ENCODE data around the gene MRC2. TPM values are rescaled to one million over a fixed set of nuclear protein-coding genes. Genes with fewer than 3 reads are reported as not detected.
"Not testable (repeated sequence)": the region's sequence is repeated elsewhere in the genome, so short reads cannot be mapped to it uniquely, and the experiment has no call there.

Gene MRC2
- total RNA-seq, 2 donors from 2014 or later, result 34.2 to 73.7 TPM

DNA sequence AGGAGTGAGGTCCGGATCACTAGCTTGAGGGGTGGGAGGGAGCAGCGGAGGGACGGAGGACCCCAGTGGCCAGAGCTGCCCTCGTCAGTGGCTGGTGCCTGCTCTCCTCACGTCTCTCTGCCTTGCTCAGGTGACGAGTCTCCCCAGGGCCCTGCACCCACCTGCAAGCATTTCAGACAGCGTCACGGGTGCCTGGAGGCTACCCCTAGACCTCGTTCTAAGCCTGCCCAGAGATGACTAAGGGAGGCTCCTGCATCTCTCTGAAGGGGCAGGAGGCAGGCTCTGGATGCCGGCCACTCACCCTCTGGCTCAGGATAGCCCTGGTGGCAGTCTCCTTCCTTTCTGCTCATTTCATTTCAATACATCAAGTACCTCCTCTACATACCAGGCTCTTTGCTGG lies 68.8 kb downstream of the MRC2 start:
- Histone ChIP-seq H3K4me1 (replicated peaks) (no peaks in the 10 kb centered on the region), H3K27ac (no peak overlapping the region), H3K36me3 (no peaks in the 10 kb centered on the region), H3K4me3 (no peak overlapping the region), H3K27me3 (replicated peaks; ENCODE audit: insufficient read depth) (no peaks in the 10 kb centered on the region), H3K9me3 (no peaks in the 10 kb centered on the region)
- TF ChIP-seq, protein P1, sequence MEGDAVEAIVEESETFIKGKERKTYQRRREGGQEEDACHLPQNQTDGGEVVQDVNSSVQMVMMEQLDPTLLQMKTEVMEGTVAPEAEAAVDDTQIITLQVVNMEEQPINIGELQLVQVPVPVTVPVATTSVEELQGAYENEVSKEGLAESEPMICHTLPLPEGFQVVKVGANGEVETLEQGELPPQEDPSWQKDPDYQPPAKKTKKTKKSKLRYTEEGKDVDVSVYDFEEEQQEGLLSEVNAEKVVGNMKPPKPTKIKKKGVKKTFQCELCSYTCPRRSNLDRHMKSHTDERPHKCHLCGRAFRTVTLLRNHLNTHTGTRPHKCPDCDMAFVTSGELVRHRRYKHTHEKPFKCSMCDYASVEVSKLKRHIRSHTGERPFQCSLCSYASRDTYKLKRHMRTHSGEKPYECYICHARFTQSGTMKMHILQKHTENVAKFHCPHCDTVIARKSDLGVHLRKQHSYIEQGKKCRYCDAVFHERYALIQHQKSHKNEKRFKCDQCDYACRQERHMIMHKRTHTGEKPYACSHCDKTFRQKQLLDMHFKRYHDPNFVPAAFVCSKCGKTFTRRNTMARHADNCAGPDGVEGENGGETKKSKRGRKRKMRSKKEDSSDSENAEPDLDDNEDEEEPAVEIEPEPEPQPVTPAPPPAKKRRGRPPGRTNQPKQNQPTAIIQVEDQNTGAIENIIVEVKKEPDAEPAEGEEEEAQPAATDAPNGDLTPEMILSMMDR (IDR thresholded peaks at IDR 0.05), result no peak
- TF ChIP-seq POLR2A (IDR thresholded peaks at IDR 0.05) (no peak), POLR2AphosphoS5 (IDR thresholded peaks at IDR 0.05) (no peak)
- no peak for DNase-seq (ENCODE audit: low spot score)
- 89% methylated on average over 10 of the region's 10 CpGs for WGBS
- intact Hi-C loops (cut with DNase I), result no loop called here

DNA sequence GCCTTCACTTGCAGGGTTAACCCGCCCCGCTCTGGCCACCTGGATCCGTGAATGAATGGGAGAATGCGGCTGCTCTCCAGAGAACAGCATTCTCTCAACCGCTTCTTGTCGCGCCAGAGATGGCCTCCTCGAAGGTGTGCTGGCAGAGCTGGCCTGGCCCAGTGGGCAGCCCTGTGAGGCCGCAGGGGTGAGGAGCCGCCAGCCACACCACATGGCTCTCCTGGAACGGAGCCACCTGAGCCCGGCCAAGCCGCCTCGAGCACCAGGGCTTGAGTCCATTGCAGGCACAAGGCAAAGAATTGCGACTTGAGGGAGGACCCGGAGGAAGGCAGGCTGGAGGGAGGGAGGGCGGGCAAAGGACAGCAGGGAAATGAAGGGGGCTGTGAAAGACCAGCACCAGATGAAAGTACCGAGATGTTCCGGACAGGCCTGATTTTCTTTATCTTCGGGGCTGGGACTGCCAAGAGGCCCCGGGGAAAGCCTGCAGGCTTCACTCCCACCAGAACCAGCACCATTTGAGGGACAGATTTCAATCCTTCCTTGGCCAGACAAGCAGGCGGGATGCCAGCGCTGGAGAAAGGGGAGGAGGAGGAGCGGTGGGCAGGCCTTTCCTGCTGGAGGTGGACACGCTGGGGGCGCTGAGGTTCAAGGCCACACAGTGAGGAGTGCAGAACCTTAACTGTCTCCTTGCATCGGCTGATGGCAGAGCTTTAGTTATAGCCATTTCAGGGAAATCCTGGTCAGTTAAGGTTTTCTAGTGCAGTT lies 69.4 kb downstream of the MRC2 start:
- WGBS, result 81% methylated on average over 23 of the region's 27 CpGs
- no peaks in the 10 kb centered on the region for H3K36me3 ChIP-seq
- H3K4me3 ChIP-seq, result no peak overlapping the region
- no peaks in the 10 kb centered on the region for H3K27me3 ChIP-seq (replicated peaks; ENCODE audit: insufficient read depth)
- no peak overlapping the region for H3K27ac ChIP-seq
- TF ChIP-seq, protein P1 (IDR thresholded peaks at IDR 0.05), result no peak
- no peak for TF ChIP-seq POLR2A (IDR thresholded peaks at IDR 0.05)
- TF ChIP-seq POLR2AphosphoS5 (IDR thresholded peaks at IDR 0.05), result no peak
- no peaks in the 10 kb centered on the region for H3K9me3 ChIP-seq
- DNase-seq (ENCODE audit: low spot score), result no peak
- H3K4me1 ChIP-seq (replicated peaks), result no peaks in the 10 kb centered on the region
- intact Hi-C loops (cut with DNase I), result no loop called here

DNA sequence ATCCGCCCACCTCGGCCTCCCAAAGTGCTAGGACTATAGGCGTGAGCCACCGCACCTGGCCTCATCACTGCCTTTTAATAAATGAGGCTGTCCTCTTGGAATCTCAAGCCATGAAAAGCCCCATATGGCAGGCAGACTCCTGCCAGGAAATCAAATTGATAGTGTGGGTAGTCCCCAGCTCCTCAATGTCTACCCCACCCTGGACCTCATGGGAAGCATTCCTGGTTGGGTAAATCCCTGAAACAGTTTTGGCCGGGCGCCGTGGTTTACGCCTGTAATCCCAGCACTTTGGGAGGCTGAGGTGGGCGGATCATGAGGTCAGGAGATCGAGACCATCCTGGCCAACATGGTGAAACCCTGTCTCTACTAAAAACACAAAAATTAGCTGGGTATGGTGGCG lies 71.0 kb downstream of the MRC2 start:
- DNase-seq (ENCODE audit: low spot score); intact Hi-C loops (cut with DNase I); H3K27ac ChIP-seq; H3K9me3 ChIP-seq; H3K4me3 ChIP-seq; H3K36me3 ChIP-seq; H3K4me1 ChIP-seq (replicated peaks); H3K27me3 ChIP-seq (replicated peaks; ENCODE audit: insufficient read depth): not testable (repeated sequence)
- WGBS, result 84% methylated on average over 11 of the region's 11 CpGs

DNA sequence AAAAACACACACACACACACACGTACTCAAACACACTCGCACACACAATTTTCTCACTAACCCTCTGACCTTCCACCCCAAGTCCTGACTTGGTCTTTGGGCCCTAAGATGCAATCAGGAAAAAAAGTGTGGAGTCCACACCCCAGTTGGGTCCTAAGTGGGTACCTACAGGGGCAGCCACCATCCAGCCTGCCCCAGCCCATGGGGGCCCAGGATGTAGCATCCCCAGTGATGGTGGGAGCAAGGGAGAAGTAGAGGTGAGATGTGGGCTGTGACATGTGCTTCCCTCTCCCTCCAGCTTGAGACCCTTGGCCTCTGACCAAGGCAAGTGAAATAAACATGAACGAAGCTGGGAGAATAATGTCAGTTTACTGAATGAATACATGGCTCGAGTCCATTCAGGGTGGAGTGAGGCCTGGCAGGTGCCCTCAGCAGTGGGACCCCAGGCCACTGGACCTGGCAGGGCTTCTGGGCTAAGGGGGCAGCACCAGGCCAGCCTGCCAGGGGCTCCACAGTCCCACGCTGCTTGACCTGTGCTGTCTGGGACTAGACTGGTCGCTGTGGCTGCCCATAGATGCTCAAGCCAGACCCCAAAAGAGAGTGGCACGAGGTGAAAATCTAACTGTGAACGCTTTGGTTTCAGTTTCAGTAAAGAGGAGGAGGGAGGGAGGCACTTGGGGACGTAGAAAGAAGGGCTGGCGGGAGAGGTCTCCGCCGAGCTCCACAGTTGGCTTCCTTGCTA lies 73.7 kb downstream of the MRC2 start:
- no peak overlapping the region for H3K27ac ChIP-seq
- TF ChIP-seq POLR2A (IDR thresholded peaks at IDR 0.05), result no peak
- TF ChIP-seq, protein P1 (IDR thresholded peaks at IDR 0.05), result no peak
- TF ChIP-seq POLR2AphosphoS5 (IDR thresholded peaks at IDR 0.05), result no peak
- 73% methylated on average over 12 of the region's 12 CpGs for WGBS
- no peaks in the 10 kb centered on the region for H3K36me3 ChIP-seq
- DNase-seq (ENCODE audit: low spot score), result no peak
- no peaks in the 10 kb centered on the region for H3K27me3 ChIP-seq (replicated peaks; ENCODE audit: insufficient read depth)
- intact Hi-C loops (cut with DNase I), result loop anchor here (5.0 to 10.0 kb wide), 2 partner anchors 114 to 706 kb away; no protein-coding TSS in a partner anchor
- no peak overlapping the region for H3K4me3 ChIP-seq
- no peaks in the 10 kb centered on the region for H3K9me3 ChIP-seq
- peaks cover 5% of the 10 kb centered on the region for H3K4me1 ChIP-seq (replicated peaks)

DNA sequence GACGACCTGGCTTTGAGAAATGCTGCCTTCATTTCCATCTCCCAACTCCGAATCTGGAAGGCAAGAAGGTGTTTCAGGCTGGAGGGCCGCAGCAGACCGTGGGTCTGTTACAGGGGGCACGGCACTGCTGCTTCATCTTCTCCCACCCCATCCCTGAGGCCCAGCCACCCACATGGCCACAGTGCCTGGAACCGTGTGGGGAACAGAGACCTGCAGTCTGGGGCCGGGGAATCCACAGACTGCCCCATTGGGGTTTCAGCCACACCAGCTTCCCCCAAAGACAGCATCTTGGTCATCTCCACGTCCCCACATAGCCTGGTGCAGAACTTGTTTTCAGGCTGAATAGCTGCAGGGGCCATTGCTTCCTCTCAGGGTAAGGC lies 74.2 kb downstream of the MRC2 start:
- intact Hi-C loops (cut with DNase I), result loop anchor here (2.0 to 10.0 kb wide), 3 partner anchors 113 to 706 kb away; no protein-coding TSS in a partner anchor
- 87% methylated on average over 8 of the region's 8 CpGs for WGBS
- TF ChIP-seq POLR2A (IDR thresholded peaks at IDR 0.05), result no peak
- TF ChIP-seq POLR2AphosphoS5 (IDR thresholded peaks at IDR 0.05), result no peak
- TF ChIP-seq, protein P1 (IDR thresholded peaks at IDR 0.05), result no peak
- H3K4me1 ChIP-seq (replicated peaks), result peaks cover 5% of the 10 kb centered on the region
- H3K9me3 ChIP-seq, result no peaks in the 10 kb centered on the region
- DNase-seq (ENCODE audit: low spot score), result no peak
- no peak overlapping the region for H3K4me3 ChIP-seq
- H3K36me3 ChIP-seq, result no peaks in the 10 kb centered on the region
- H3K27ac ChIP-seq, result no peak overlapping the region
- H3K27me3 ChIP-seq (replicated peaks; ENCODE audit: insufficient read depth), result no peaks in the 10 kb centered on the region

Data from prostate gland (tissue), 2 donors.